GF-D8 (cell line): ENCODE measurements around the gene FGFBP3.

Source experiments
- DNase-seq: peaks from one replicate; lab custom pipeline; 2025; lab: John Stamatoyannopoulos, UW

FGFBP3 gene

GRCh38 chr10:91909117-91909677 is at the start of gene FGFBP3:
Gene FGFBP3 (minus strand): TSS chr10:91909486. CDS start chr10:91908969, 517 bp downstream.
- DNase-seq, result peak; percentile 64

GRCh38 chr10:91957091-91957490 is 47.8 kb upstream of the FGFBP3 start:
- no peak for DNase-seq

GRCh38 chr10:91955114-91955513 is 45.8 kb upstream of the FGFBP3 start:
- DNase-seq, result no peak

GRCh38 chr10:91953600-91954160 is 44.4 kb upstream of the FGFBP3 start:
- DNase-seq, result no peak

- DNase-seq, result no peak
Measured at GRCh38 chr10:91944880-91945630, 35.8 kb upstream of the FGFBP3 start.

GRCh38 chr10:91941426-91941825 is 32.1 kb upstream of the FGFBP3 start:
- no peak for DNase-seq

GRCh38 chr10:91939653-91940052 is 30.4 kb upstream of the FGFBP3 start:
- no peak for DNase-seq

GRCh38 chr10:91935886-91936285 is 26.6 kb upstream of the FGFBP3 start:
- DNase-seq, result no peak

- no peak for DNase-seq
Measured at GRCh38 chr10:91932737-91933136, 23.5 kb upstream of the FGFBP3 start.

- DNase-seq, result no peak
Measured at GRCh38 chr10:91931526-91932190, 22.4 kb upstream of the FGFBP3 start.

- DNase-seq, result no peak
Measured at GRCh38 chr10:91930939-91931338, 21.7 kb upstream of the FGFBP3 start.

GRCh38 chr10:91925022-91925320 is 15.7 kb upstream of the FGFBP3 start:
- no peak for DNase-seq

GRCh38 chr10:91924212-91925021 is 15.1 kb upstream of the FGFBP3 start:
- no peak for DNase-seq

GRCh38 chr10:91923371-91924211 is 14.3 kb upstream of the FGFBP3 start, which contains the start of gene BTAF1:
Gene BTAF1 (plus strand): TSS chr10:91923770. CDS start chr10:91924077, 307 bp downstream.
- DNase-seq, result peak; percentile 63

GRCh38 chr10:91919651-91920050 is 10.4 kb upstream of the FGFBP3 start:
- DNase-seq, result no peak

GRCh38 chr10:91910467-91910866 is 1.2 kb upstream of the FGFBP3 start:
- DNase-seq, result no peak

GRCh38 chr10:91908337-91909116 is 759 bp downstream of the FGFBP3 start:
- DNase-seq, result peak; percentile 73

GRCh38 chr10:91907914-91908336 is 1.4 kb downstream of the FGFBP3 start:
- DNase-seq, result no peak

- DNase-seq, result no peak
Measured at GRCh38 chr10:91907033-91907594, 2.2 kb downstream of the FGFBP3 start.
